ENCODE data around the gene LRRC45.
A peak's percentile ranks its signal among the peaks of the same experiment; 100 is the strongest.

Gene LRRC45

GRCh38 chr17:82030470-82031302 is 7.6 kb downstream of the LRRC45 start:
- Histone ChIP-seq H3K9me3 (ENCODE audit: control insufficient read depth, low read length) (no peaks in the 10 kb centered on the region), H3K4me2 (ENCODE audit: low read length) (peak overlapping the region; percentile 89), H3K9ac (no peak overlapping the region), H3K4me1 (peaks cover 6% of the 10 kb centered on the region), H2AFZ (peak overlapping the region; percentile 92), H3K27me3 (ENCODE audit: control insufficient read depth, insufficient read depth, low read length) (no peaks in the 10 kb centered on the region), H3K79me2 (no peaks in the 10 kb centered on the region), H3K36me3 (ENCODE audit: control insufficient read depth, insufficient read depth, low read length) (no peaks in the 10 kb centered on the region), H3K27ac (peak overlapping the region; percentile 39), H3K4me3 (ENCODE audit: low read depth, low read length) (peak overlapping the region; percentile 68)
- TF ChIP-seq, protein P1, sequence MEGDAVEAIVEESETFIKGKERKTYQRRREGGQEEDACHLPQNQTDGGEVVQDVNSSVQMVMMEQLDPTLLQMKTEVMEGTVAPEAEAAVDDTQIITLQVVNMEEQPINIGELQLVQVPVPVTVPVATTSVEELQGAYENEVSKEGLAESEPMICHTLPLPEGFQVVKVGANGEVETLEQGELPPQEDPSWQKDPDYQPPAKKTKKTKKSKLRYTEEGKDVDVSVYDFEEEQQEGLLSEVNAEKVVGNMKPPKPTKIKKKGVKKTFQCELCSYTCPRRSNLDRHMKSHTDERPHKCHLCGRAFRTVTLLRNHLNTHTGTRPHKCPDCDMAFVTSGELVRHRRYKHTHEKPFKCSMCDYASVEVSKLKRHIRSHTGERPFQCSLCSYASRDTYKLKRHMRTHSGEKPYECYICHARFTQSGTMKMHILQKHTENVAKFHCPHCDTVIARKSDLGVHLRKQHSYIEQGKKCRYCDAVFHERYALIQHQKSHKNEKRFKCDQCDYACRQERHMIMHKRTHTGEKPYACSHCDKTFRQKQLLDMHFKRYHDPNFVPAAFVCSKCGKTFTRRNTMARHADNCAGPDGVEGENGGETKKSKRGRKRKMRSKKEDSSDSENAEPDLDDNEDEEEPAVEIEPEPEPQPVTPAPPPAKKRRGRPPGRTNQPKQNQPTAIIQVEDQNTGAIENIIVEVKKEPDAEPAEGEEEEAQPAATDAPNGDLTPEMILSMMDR (IDR thresholded peaks at IDR 0.05) = peak; percentile 93

DNA sequence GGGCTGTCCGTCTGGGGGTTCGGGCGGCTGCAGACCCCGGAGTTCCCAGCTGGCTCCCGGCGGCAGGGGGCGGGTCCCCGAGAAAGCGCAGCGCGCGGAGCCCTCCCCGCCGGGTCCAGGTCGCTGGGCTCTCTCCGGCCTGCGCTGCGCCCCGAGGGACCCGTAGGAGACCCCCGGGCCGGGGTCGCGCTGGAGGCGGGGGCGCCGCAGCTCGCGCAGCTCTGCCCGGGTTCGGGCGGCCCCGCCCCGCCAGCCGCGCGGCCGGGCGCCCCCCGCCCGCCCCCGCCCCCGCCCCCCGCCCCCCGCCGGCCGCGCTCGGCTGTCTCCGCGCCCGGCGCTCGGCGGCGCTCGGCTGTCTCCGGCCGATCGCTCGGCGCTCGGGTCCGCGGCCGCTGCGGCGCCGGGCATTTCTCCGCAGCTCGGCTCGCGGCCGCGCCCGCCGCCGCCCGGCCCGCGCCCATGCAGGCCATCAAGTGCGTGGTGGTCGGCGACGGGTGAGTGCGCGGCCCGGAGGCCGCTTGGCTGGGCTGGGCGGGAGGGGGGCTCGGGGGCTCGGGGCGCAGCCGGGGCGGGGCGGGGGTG is 8.3 kb downstream of the LRRC45 start, which contains the start of gene RAC3:
Gene RAC3, plus strand, starts transcription at position 376 of the 582 bp plus-strand sequence. Its CDS starts 84 bp downstream, at position 460.
- Histone ChIP-seq H3K4me1 (peaks cover 6% of the 10 kb centered on the region), H3K9ac (no peak within 1 kb of the TSS), H3K4me2 (ENCODE audit: low read length) (peak within 1 kb of the TSS; percentile 89), H3K4me3 (ENCODE audit: low read depth, low read length) (peak within 1 kb of the TSS; percentile 68), H2AFZ (peak within 1 kb of the TSS; percentile 92), H3K9me3 (ENCODE audit: control insufficient read depth, low read length) (no peaks in the 10 kb centered on the region), H3K27me3 (ENCODE audit: control insufficient read depth, insufficient read depth, low read length) (no peaks in the 10 kb centered on the region), H3K79me2 (no peaks in the 10 kb centered on the region), H3K36me3 (ENCODE audit: control insufficient read depth, insufficient read depth, low read length) (no peaks in the 10 kb centered on the region), H3K27ac (peak within 1 kb of the TSS; percentile 39)
- TF ChIP-seq, protein P1 (IDR thresholded peaks at IDR 0.05) = no peak

DNA sequence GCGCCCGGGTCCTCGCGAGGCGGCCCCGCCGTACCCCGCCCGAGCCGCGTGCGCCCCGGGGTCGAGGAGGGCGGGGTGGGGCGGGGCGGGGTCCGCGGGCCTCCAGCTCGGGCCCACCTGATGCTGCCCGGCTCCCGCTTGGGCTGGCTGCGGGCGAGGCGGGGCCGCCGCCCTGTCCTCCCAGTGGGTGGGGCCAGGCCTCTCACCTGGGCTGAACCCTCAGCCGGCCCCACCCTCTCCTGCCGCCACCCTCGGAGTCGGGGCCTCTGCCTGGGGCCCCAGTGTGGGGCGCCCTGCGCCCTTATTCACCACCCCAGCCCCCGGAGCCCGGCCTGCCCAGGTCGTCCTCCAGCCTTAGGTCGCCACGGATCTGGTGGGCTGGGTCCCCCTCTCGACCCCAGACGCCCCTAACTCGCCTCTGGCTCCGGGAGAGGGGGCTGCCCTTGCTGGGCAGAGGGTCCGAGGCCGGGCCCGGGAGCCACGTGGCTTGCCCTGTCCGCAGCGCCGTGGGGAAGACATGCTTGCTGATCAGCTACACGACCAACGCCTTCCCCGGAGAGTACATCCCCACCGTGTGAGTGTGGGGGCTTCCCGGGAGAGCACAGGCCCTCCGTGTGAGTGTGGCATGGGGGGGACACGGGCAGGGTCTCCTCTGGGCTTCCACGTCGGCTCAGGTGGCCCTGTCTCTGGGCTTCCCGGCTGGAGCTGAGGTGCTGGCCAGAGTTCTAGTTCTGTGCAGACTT is 9.0 kb downstream of the LRRC45 start:
- Histone ChIP-seq H3K4me3 (ENCODE audit: low read depth, low read length) (peak overlapping the region; percentile 34), H3K36me3 (ENCODE audit: control insufficient read depth, insufficient read depth, low read length) (no peaks in the 10 kb centered on the region), H3K79me2 (no peaks in the 10 kb centered on the region), H3K9ac (no peak overlapping the region), H3K4me2 (ENCODE audit: low read length) (peak overlapping the region; percentile 66), H2AFZ (no peak overlapping the region), H3K4me1 (peaks cover 10% of the 10 kb centered on the region), H3K9me3 (ENCODE audit: control insufficient read depth, low read length) (no peaks in the 10 kb centered on the region), H3K27me3 (ENCODE audit: control insufficient read depth, insufficient read depth, low read length) (no peaks in the 10 kb centered on the region), H3K27ac (no peak overlapping the region)
- TF ChIP-seq, protein P1 (IDR thresholded peaks at IDR 0.05) = no peak

- peaks cover 10% of the 10 kb centered on the region for H3K4me1 ChIP-seq
- TF ChIP-seq, protein P1 (IDR thresholded peaks at IDR 0.05) = no peak
- no peak overlapping the region for H3K9ac ChIP-seq
- H2AFZ ChIP-seq = no peak overlapping the region
- no peaks in the 10 kb centered on the region for H3K79me2 ChIP-seq
- H3K36me3 ChIP-seq (ENCODE audit: control insufficient read depth, insufficient read depth, low read length) = no peaks in the 10 kb centered on the region
- H3K27ac ChIP-seq = no peak overlapping the region
- no peaks in the 10 kb centered on the region for H3K9me3 ChIP-seq (ENCODE audit: control insufficient read depth, low read length)
- H3K4me2 ChIP-seq (ENCODE audit: low read length) = no peak overlapping the region
- H3K4me3 ChIP-seq (ENCODE audit: low read depth, low read length) = no peak overlapping the region
- no peaks in the 10 kb centered on the region for H3K27me3 ChIP-seq (ENCODE audit: control insufficient read depth, insufficient read depth, low read length)
Measured at GRCh38 chr17:82033359-82034085, 10.4 kb downstream of the LRRC45 start.
